IMR-90 (cell line): Measurements from ENCODE around the gene DDN. TPM values are rescaled to one million over a fixed set of nuclear protein-coding genes. Genes with fewer than 3 reads are reported as not detected.

Source experiments
- ATAC-seq: fragments of 200-7000 bp; cut with Tn5 transposase; 2 replicates; pipeline ENCODE4 v1.9.1; 2020; ENCODE audit warnings: low read depth, mild to moderate bottlenecking, moderate library complexity
- BruUV-seq: library from RNA; stranded (reverse); fragments of 400-500 nt; replicated peaks from 2 replicates; lab custom pipeline; 2021; lab: Mats Ljungman, UMichigan
- CTCF ChIA-PET: fragments of 300-600 bp; formaldehyde crosslinking; extraction: SDS; loops from one replicate; lab custom pipeline; 2021; ENCODE audit warnings: antibody characterized with exemption; lab: Yijun Ruan, JAX
- POLR2A ChIA-PET: fragments of 300-600 bp; sonication (Branson Sonifier 250); formaldehyde crosslinking; loops from one replicate; lab custom pipeline; 2022; ENCODE audit warnings: antibody characterized with exemption; ENCODE audit not compliant: unreplicated experiment; lab: Charles Lee
- DNase-seq: peaks from one replicate; pipeline ENCODE4 v3.0.0; 2013
- H2AFZ ChIP-seq: replicated peaks from 2 replicates; pipeline ENCODE3; 2013; ENCODE audit warnings: low read length, mild to moderate bottlenecking; ENCODE audit not compliant: poor library complexity
- H2AK5ac ChIP-seq: 2 replicates; pipeline ENCODE4 v1.6.1; 2013; ENCODE audit warnings: low read depth, low read length, inconsistent platforms
- H2AK9ac ChIP-seq: replicated peaks from 2 replicates; pipeline ENCODE3; 2013; ENCODE audit warnings: mild to moderate bottlenecking, low read depth, low read length, moderate library complexity; ENCODE audit not compliant: poor library complexity
- H2BK120ac ChIP-seq: 2 replicates; pipeline ENCODE4 v1.6.1; 2013; ENCODE audit warnings: low read depth, low read length, inconsistent platforms
- H2BK15ac ChIP-seq: 3 replicates; pipeline ENCODE4 v1.6.1; 2013; ENCODE audit warnings: low read depth, low read length, inconsistent platforms
- H2BK20ac ChIP-seq: 2 replicates; pipeline ENCODE4 v1.6.1; 2013; ENCODE audit warnings: low read depth, mild to moderate bottlenecking, inconsistent platforms, low read length, moderate library complexity
- H2BK5ac ChIP-seq: 2 replicates; pipeline ENCODE4 v1.6.1; 2013; ENCODE audit warnings: mild to moderate bottlenecking, low read depth, low read length, inconsistent platforms; ENCODE audit not compliant: poor library complexity, severe bottlenecking
- H3K14ac ChIP-seq: replicated peaks from 2 replicates; pipeline ENCODE4 v1.6.1; 2013; ENCODE audit warnings: low read depth, low read length, inconsistent platforms
- H3K18ac ChIP-seq: 2 replicates; pipeline ENCODE4 v1.6.1; 2013; ENCODE audit warnings: low read depth, low read length, control low read depth
- H3K23ac ChIP-seq: 2 replicates; pipeline ENCODE4 v1.6.1; 2013; ENCODE audit warnings: low read depth, low read length, inconsistent platforms
- H3K27ac ChIP-seq: 2 replicates; pipeline ENCODE4 v1.5.1; 2013; ENCODE audit warnings: mild to moderate bottlenecking, control low read depth, low read length; ENCODE audit not compliant: insufficient read depth
- H3K27me3 ChIP-seq: 2 replicates; pipeline ENCODE4 v1.6.1; 2013; ENCODE audit warnings: low read length; ENCODE audit not compliant: control insufficient read depth, insufficient read depth
- H3K36me3 ChIP-seq: 2 replicates; pipeline ENCODE4 v1.6.1; 2013; ENCODE audit warnings: low read length, mixed read lengths; ENCODE audit not compliant: control insufficient read depth, insufficient read depth
- H3K4ac ChIP-seq: 2 replicates; pipeline ENCODE4 v1.6.1; 2013; ENCODE audit warnings: low read depth, low read length, inconsistent platforms
- H3K4me1 ChIP-seq: 2 replicates; pipeline ENCODE4 v1.6.1; 2013; ENCODE audit warnings: low read length, mixed read lengths; ENCODE audit not compliant: control insufficient read depth, insufficient read depth
- H3K4me2 ChIP-seq: 2 replicates; pipeline ENCODE4 v1.6.1; 2013; ENCODE audit warnings: low read depth, mild to moderate bottlenecking, control low read depth, low read length, moderate library complexity
- H3K4me3 ChIP-seq: 2 replicates; pipeline ENCODE4 v1.5.1; 2013; ENCODE audit warnings: low read depth, mild to moderate bottlenecking, control low read depth, low read length, moderate library complexity; ENCODE audit not compliant: insufficient read depth
- H3K56ac ChIP-seq: 2 replicates; pipeline ENCODE4 v1.6.1; 2013; ENCODE audit warnings: low read length, inconsistent platforms; ENCODE audit not compliant: insufficient read depth; ENCODE audit errors: extremely low read depth
- H3K79me1 ChIP-seq, 2 experiments: 2 replicates each; pipeline ENCODE4 v1.6.1; 2013; ENCODE audit warnings: low read length in 2 of 2, inconsistent platforms in 1 of 2, low read depth in 1 of 2
- H3K9ac ChIP-seq: 2 replicates; pipeline ENCODE4 v1.6.1; 2013; ENCODE audit warnings: low read depth, low read length, control low read depth
- H3K9me1 ChIP-seq: 2 replicates; pipeline ENCODE4 v1.6.1; 2013; ENCODE audit warnings: low read length, inconsistent platforms; ENCODE audit not compliant: insufficient read depth
- H3K9me3 ChIP-seq: 2 replicates; pipeline ENCODE4 v1.6.1; 2013; ENCODE audit warnings: low read length; ENCODE audit not compliant: control insufficient read depth, insufficient read depth
- H4K20me1 ChIP-seq: 2 replicates; pipeline ENCODE4 v1.6.1; 2013; ENCODE audit warnings: low read length, inconsistent platforms; ENCODE audit not compliant: insufficient read depth
- H4K5ac ChIP-seq: 2 replicates; pipeline ENCODE4 v1.6.1; 2013; ENCODE audit warnings: mild to moderate bottlenecking, low read depth, low read length, control low read depth
- H4K8ac ChIP-seq, 2 experiments: 2 replicates each; pipeline ENCODE4 v1.6.1; 2013; ENCODE audit warnings: low read depth in 2 of 2, low read length in 2 of 2, control low read depth in 1 of 2, inconsistent platforms in 1 of 2
- H4K91ac ChIP-seq: 2 replicates; pipeline ENCODE4 v1.6.1; 2013; ENCODE audit warnings: low read depth, low read length, inconsistent platforms; ENCODE audit not compliant: insufficient read depth
- BHLHE40 ChIP-seq: fragments of 150-350 bp; IDR thresholded peaks from 2 replicates; pipeline ENCODE4 v1.6.1; 2016; ENCODE audit warnings: mild to moderate bottlenecking, low read depth, low read length
- CEBPB ChIP-seq: IDR thresholded peaks from 2 replicates; pipeline ENCODE4 v1.6.1; 2012; ENCODE audit warnings: low read depth, low read length, improper control_type of control experiment
- CHD1 ChIP-seq: IDR thresholded peaks from 2 replicates; pipeline ENCODE4 v1.6.1; 2012; ENCODE audit warnings: low read depth, low read length, improper control_type of control experiment
- FOS ChIP-seq: fragments of 150-350 bp; IDR thresholded peaks from 2 replicates; pipeline ENCODE4 v1.6.1; 2016; ENCODE audit warnings: low read depth, low read length
- MAFK ChIP-seq: IDR thresholded peaks from 2 replicates; pipeline ENCODE4 v1.6.1; 2012; ENCODE audit warnings: low read depth, low read length, improper control_type of control experiment
- MAZ ChIP-seq: IDR thresholded peaks from 2 replicates; pipeline ENCODE4 v1.6.1; 2012; ENCODE audit warnings: low read depth, mild to moderate bottlenecking, low read length, improper control_type of control experiment, moderate library complexity, borderline replicate concordance
- MXI1 ChIP-seq: IDR thresholded peaks from 2 replicates; pipeline ENCODE4 v1.6.1; 2012; ENCODE audit warnings: low read depth, mild to moderate bottlenecking, low read length, moderate library complexity, borderline replicate concordance
- NFE2L2 ChIP-seq: fragments of 150-350 bp; IDR thresholded peaks from 2 replicates; pipeline ENCODE4 v1.6.1; 2016; ENCODE audit warnings: low read depth, mild to moderate bottlenecking, low read length
- POLR2A ChIP-seq: IDR thresholded peaks from 2 replicates; pipeline ENCODE4 v1.6.1; 2012; ENCODE audit warnings: mild to moderate bottlenecking, low read depth, low read length
- RAD21 ChIP-seq: IDR thresholded peaks from 2 replicates; pipeline ENCODE4 v1.6.1; 2012; ENCODE audit warnings: low read length, improper control_type of control experiment
- RCOR1 ChIP-seq: IDR thresholded peaks from 2 replicates; pipeline ENCODE4 v1.6.1; 2012; ENCODE audit warnings: mild to moderate bottlenecking, low read length, improper control_type of control experiment; ENCODE audit not compliant: insufficient replicate concordance
- RFX5 ChIP-seq: IDR thresholded peaks from 2 replicates; pipeline ENCODE4 v1.8.0; 2012; ENCODE audit warnings: low read depth, mild to moderate bottlenecking, low read length, moderate library complexity
- SMC3 ChIP-seq: fragments of 150-350 bp; IDR thresholded peaks from 2 replicates; pipeline ENCODE4 v1.6.1; 2016; ENCODE audit warnings: low read depth, mild to moderate bottlenecking, antibody characterized with exemption, low read length, moderate library complexity
- WGBS, 2 experiments: methylation state at CpG; one replicate each; pipeline versions ENCODE4 v1.1.5 to v1.1.7; 2013; ENCODE audit warnings: missing lambda C conversion rate in 2 of 2; ENCODE audit not compliant: insufficient read length in 1 of 2; ENCODE audit errors: extremely low coverage in 2 of 2; 5-methylcytosine and 5-hydroxymethylcytosine counted together
- dilution Hi-C: fragments of 300-500 bp; cut with HindIII; formaldehyde crosslinking; loops from one replicate; pipeline ENCODE4 v1.14.3; 2018; ENCODE audit warnings: low sequenced_read_pairs; ENCODE audit not compliant: unreplicated experiment
- in situ Hi-C: fragments of 300-500 bp; cut with MboI; formaldehyde crosslinking; loops from 3 replicates; pipeline ENCODE4 v1.14.3; 2019; ENCODE audit warnings: low sequenced_read_pairs, inconsistent platforms, mixed read lengths
- intact Hi-C: fragments of 100-400 bp; cut with micrococcal nuclease; formaldehyde crosslinking; loops from 2 replicates; pipeline ENCODE4 v1.10.0; 2022
- polyA plus RNA-seq, 3 experiments: library from polyadenylated mRNA; depleted of rRNA; stranded (reverse); fragments of >200 nt; gene quantifications; 2 replicates each; pipeline ENCODE4 v1.2.3, GENCODE V29; 2012; ENCODE audit warnings: low replicate concordance in 1 of 3
- total RNA-seq: library from RNA; depleted of rRNA; stranded (reverse); fragments of >200 nt; gene quantifications from 2 replicates; pipeline ENCODE4 v1.2.3, GENCODE V29; 2012
- TF ChIP-seq, protein P1 (sequence below): fragments of 150-350 bp; IDR thresholded peaks from 2 replicates; pipeline ENCODE4 v1.6.1; 2017; ENCODE audit warnings: mild to moderate bottlenecking, antibody characterized with exemption, low read length, low read depth
- TF ChIP-seq, protein P2 (sequence below): conservative IDR thresholded peaks from 2 replicates; pipeline ENCODE4 v1.5.1; 2012; ENCODE audit warnings: mild to moderate bottlenecking, low read depth, low read length, improper control_type of control experiment
- TF ChIP-seq, protein P3 (sequence below): fragments of 150-350 bp; IDR thresholded peaks from 2 replicates; pipeline ENCODE4 v1.6.1; 2016; ENCODE audit warnings: low read depth, mild to moderate bottlenecking, low read length, moderate library complexity, borderline replicate concordance

Gene DDN
- total and polyA plus RNA-seq, 2 of the 4 experiments (the other 2 are of a cell fraction), result 0.18 to 0.21 TPM

DNA sequence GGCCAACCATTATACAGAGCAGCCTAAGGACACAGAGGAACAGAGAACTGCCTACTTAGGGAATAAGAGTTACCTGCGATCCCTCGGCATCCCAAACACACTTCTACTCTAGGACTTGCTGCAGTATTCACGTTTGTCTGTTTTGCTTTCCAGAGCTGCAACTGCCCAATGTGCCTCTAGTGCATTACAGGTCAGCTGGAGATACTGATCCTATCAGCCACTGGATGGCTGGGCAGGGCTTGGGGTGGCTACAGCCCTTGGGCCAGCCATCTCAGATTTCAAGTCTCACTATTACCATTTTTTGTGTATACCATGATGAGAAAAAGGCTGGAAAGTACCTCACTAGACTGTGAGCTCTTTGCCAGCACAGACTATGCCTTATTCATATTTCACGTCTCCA is 46.5 kb downstream of the DDN start:
- no peak overlapping the region for H4K8ac ChIP-seq
- no peak overlapping the region for H3K14ac ChIP-seq
- H3K4me3 ChIP-seq, result no peak overlapping the region
- no peak overlapping the region for H2BK15ac ChIP-seq
- POLR2A ChIA-PET, result no interaction called here
- no peak overlapping the region for H3K4me2 ChIP-seq
- H2BK20ac ChIP-seq, result no peak overlapping the region
- no peak overlapping the region for H2AFZ ChIP-seq
- H4K91ac ChIP-seq, result no peak overlapping the region
- dilution Hi-C loops (no loop called here), in situ Hi-C loops (no loop called here), intact Hi-C loops (no loop called here)
- H3K56ac ChIP-seq, result no peak overlapping the region
- no peak overlapping the region for H3K23ac ChIP-seq
- H3K18ac ChIP-seq, result no peak overlapping the region
- TF ChIP-seq, protein P1, sequence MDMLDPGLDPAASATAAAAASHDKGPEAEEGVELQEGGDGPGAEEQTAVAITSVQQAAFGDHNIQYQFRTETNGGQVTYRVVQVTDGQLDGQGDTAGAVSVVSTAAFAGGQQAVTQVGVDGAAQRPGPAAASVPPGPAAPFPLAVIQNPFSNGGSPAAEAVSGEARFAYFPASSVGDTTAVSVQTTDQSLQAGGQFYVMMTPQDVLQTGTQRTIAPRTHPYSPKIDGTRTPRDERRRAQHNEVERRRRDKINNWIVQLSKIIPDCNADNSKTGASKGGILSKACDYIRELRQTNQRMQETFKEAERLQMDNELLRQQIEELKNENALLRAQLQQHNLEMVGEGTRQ, result no peak
- TF ChIP-seq SMC3 (no peak), BHLHE40 (no peak), MXI1 (no peak), FOS (no peak), RAD21 (no peak), NFE2L2 (no peak), RFX5 (no peak), RCOR1 (no peak), CHD1 (no peak), POLR2A (no peak), MAZ (no peak), MAFK (no peak), CEBPB (no peak)
- TF ChIP-seq, protein P2, sequence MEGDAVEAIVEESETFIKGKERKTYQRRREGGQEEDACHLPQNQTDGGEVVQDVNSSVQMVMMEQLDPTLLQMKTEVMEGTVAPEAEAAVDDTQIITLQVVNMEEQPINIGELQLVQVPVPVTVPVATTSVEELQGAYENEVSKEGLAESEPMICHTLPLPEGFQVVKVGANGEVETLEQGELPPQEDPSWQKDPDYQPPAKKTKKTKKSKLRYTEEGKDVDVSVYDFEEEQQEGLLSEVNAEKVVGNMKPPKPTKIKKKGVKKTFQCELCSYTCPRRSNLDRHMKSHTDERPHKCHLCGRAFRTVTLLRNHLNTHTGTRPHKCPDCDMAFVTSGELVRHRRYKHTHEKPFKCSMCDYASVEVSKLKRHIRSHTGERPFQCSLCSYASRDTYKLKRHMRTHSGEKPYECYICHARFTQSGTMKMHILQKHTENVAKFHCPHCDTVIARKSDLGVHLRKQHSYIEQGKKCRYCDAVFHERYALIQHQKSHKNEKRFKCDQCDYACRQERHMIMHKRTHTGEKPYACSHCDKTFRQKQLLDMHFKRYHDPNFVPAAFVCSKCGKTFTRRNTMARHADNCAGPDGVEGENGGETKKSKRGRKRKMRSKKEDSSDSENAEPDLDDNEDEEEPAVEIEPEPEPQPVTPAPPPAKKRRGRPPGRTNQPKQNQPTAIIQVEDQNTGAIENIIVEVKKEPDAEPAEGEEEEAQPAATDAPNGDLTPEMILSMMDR, result no peak
- TF ChIP-seq, protein P3, sequence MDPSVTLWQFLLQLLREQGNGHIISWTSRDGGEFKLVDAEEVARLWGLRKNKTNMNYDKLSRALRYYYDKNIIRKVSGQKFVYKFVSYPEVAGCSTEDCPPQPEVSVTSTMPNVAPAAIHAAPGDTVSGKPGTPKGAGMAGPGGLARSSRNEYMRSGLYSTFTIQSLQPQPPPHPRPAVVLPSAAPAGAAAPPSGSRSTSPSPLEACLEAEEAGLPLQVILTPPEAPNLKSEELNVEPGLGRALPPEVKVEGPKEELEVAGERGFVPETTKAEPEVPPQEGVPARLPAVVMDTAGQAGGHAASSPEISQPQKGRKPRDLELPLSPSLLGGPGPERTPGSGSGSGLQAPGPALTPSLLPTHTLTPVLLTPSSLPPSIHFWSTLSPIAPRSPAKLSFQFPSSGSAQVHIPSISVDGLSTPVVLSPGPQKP, result no peak
- H4K5ac ChIP-seq, result no peak overlapping the region
- peaks cover 81% of the 10 kb centered on the region for H4K20me1 ChIP-seq
- CTCF ChIA-PET, result no interaction called here
- DNase-seq (no peak), ATAC-seq (no peak)
- H3K79me1 ChIP-seq, result peaks cover 29 to 81% of the 10 kb centered on the region in 2 experiments
- H3K4me1 ChIP-seq, result peaks cover 1% of the 10 kb centered on the region; the same call in 1 of the 2 replicates
- H3K4ac ChIP-seq, result no peak overlapping the region
- no peaks in the 10 kb centered on the region for H3K9me3 ChIP-seq
- no TSS peak for BruUV-seq
- H3K27ac ChIP-seq, result no peak overlapping the region
- H3K36me3 ChIP-seq, result peaks cover 8% of the 10 kb centered on the region
- H2AK9ac ChIP-seq, result no peak overlapping the region
- no peak overlapping the region for H3K9ac ChIP-seq
- H2AK5ac ChIP-seq, result no peak overlapping the region
- WGBS, 2 experiments, result 100% methylated on average over 1 of the region's 4 CpGs; no CpG with 5 or more reads in 1 of the 2 experiments
- H2BK5ac ChIP-seq, result no peak overlapping the region
- no peak overlapping the region for H2BK120ac ChIP-seq
- peaks cover 17% of the 10 kb centered on the region for H3K9me1 ChIP-seq
- no peaks in the 10 kb centered on the region for H3K27me3 ChIP-seq
